Subcutaneous adipose tissue (tissue), 4 donors: ENCODE results near the gene KRTAP19-2. TPM values are rescaled to one million over a fixed set of nuclear protein-coding genes. Genes with fewer than 3 reads are reported as not detected.

Experiments
- CTCF ChIP-seq: fragments of 450-650 bp; IDR thresholded peaks from one replicate; pipeline ENCODE4 v1.5.1; 2016; ENCODE audit warnings: low read depth, mild to moderate bottlenecking, control low read depth, antibody characterized with exemption, moderate library complexity
- small RNA-seq: library from RNA; depleted of rRNA; stranded (forward); fragments of <200 nt; gene quantifications from one replicate; pipeline ENCODE3, GENCODE V24; 2016
- total RNA-seq, 4 donors: library from RNA; depleted of rRNA; stranded (reverse); fragments of >200 nt; gene quantifications; one replicate each; pipeline ENCODE4 v1.1.0, GENCODE V29; 2016

The KRTAP19-2 gene
- total RNA-seq, 4 donors from 2014 or later = not detected

- no peak for TF ChIP-seq CTCF
Measured at GRCh38 chr21:30447056-30447455, 40.2 kb downstream of the KRTAP19-2 start.

GRCh38 chr21:30444204-30444603 is 43.0 kb downstream of the KRTAP19-2 start:
- TF ChIP-seq CTCF = no peak

- no peak for TF ChIP-seq CTCF
Measured at GRCh38 chr21:30443226-30443625, 44.0 kb downstream of the KRTAP19-2 start.

GRCh38 chr21:30439975-30440374 is 47.3 kb downstream of the KRTAP19-2 start, which contains the start of gene KRTAP15-1:
Gene KRTAP15-1 (plus strand): TSS chr21:30440275. CDS start chr21:30440328, 53 bp downstream.
- TF ChIP-seq CTCF = no peak

Small RNAs within 50 kb of the gene (small RNA-seq; reads per million reads assigned to genes)
- gene AP000567.1 (not detected), gene KRTAP19-10P (not detected), gene KRTAP19-11P (not detected), gene KRTAP19-9P (not detected)

Other genes starting within 250 kb of the KRTAP19-2 start
- gene KRTAP24-1, start 204.5 kb downstream of the KRTAP19-2 start, total RNA-seq = not detected
- not detected for gene KRTAP25-1, start 197.9 kb downstream of the KRTAP19-2 start, total RNA-seq
- gene KRTAP26-1, start 167.1 kb downstream of the KRTAP19-2 start, total RNA-seq = not detected
- gene KRTAP27-1, start 149.7 kb downstream of the KRTAP19-2 start, total RNA-seq = not detected
- not detected for gene KRTAP23-1, start 138.8 kb downstream of the KRTAP19-2 start, total RNA-seq
- not detected for gene KRTAP13-2, start 115.2 kb downstream of the KRTAP19-2 start, total RNA-seq
- not detected for gene KRTAP13-1, start 91.4 kb downstream of the KRTAP19-2 start, total RNA-seq
- not detected for gene KRTAP13-3, start 61.5 kb downstream of the KRTAP19-2 start, total RNA-seq
- not detected for gene KRTAP13-4, start 57.2 kb downstream of the KRTAP19-2 start, total RNA-seq
- gene KRTAP15-1, start 47.2 kb downstream of the KRTAP19-2 start, total RNA-seq = not detected
- not detected for gene KRTAP19-1, start 7.1 kb downstream of the KRTAP19-2 start, total RNA-seq
- gene KRTAP19-3, start 4.6 kb upstream of the KRTAP19-2 start, total RNA-seq = not detected
- not detected for gene KRTAP19-4, start 9.7 kb upstream of the KRTAP19-2 start, total RNA-seq
- gene KRTAP19-5, start 14.7 kb upstream of the KRTAP19-2 start, total RNA-seq = not detected
- not detected for gene KRTAP19-6, start 54.4 kb upstream of the KRTAP19-2 start, total RNA-seq
- gene KRTAP19-7, start 73.9 kb upstream of the KRTAP19-2 start, total RNA-seq = not detected
- not detected for gene KRTAP22-2, start 103.0 kb upstream of the KRTAP19-2 start, total RNA-seq
- gene KRTAP6-3, start 105.0 kb upstream of the KRTAP19-2 start, total RNA-seq = not detected
- gene KRTAP6-2, start 111.5 kb upstream of the KRTAP19-2 start, total RNA-seq = not detected
- gene KRTAP22-1, start 113.7 kb upstream of the KRTAP19-2 start, total RNA-seq = not detected
- gene KRTAP6-1, start 126.5 kb upstream of the KRTAP19-2 start, total RNA-seq = not detected
- not detected for gene KRTAP20-1, start 129.0 kb upstream of the KRTAP19-2 start, total RNA-seq
- not detected for gene KRTAP20-4, start 133.2 kb upstream of the KRTAP19-2 start, total RNA-seq
- not detected for gene KRTAP20-2, start 147.8 kb upstream of the KRTAP19-2 start, total RNA-seq
- gene KRTAP20-3, start 155.4 kb upstream of the KRTAP19-2 start, total RNA-seq = not detected
- not detected for gene KRTAP21-3, start 231.3 kb upstream of the KRTAP19-2 start, total RNA-seq